H1 (cell line): Measurements from ENCODE around the gene OR10G2. TPM values are rescaled to one million over a fixed set of nuclear protein-coding genes. Genes with fewer than 3 reads are reported as not detected.

Source experiments
- ASH2L ChIP-seq: fragments of 200-600, 300-600 bp; sonication (generic); IDR thresholded peaks from one replicate; pipeline ENCODE4 v1.7.1; 2017; ENCODE audit warnings: low read length
- CTBP2 ChIP-seq: IDR thresholded peaks from 2 replicates; pipeline ENCODE4 v1.7.0; 2011; ENCODE audit warnings: borderline replicate concordance, mild to moderate bottlenecking, moderate library complexity, mixed read lengths, low read length; ENCODE audit not compliant: insufficient read depth, insufficient read length
- HDAC2 ChIP-seq, 2 experiments: fragments of 300-600 bp in 1 of 2; sonication (generic) in 1 of 2; IDR thresholded peaks; 2 replicates each; pipeline ENCODE4 v1.6.1; 2011 to 2012; ENCODE audit warnings: low read depth in 2 of 2, low read length in 2 of 2, mild to moderate bottlenecking in 2 of 2, moderate library complexity in 2 of 2, borderline replicate concordance in 1 of 2, inconsistent platforms in 1 of 2
- SIN3A ChIP-seq, 2 experiments: IDR thresholded peaks in 1 of 2; conservative IDR thresholded peaks in 1 of 2; 2 replicates each; pipeline ENCODE4 v1.6.1; 2011 to 2012; ENCODE audit warnings: low read length in 2 of 2, improper control_type of control experiment in 1 of 2, low read depth in 1 of 2, mild to moderate bottlenecking in 1 of 2
- polyA plus RNA-seq, 7 experiments: library from polyadenylated mRNA; depleted of rRNA in 3 of 7; stranded (reverse) in 5 of 7; unstranded in 2 of 7; fragments of >200 nt in 5 of 7; fragments of 200-250 nt in 2 of 7; gene quantifications; 1 replicate in 5 of 7; 2 replicates in 1 of 7; 4 replicates in 1 of 7; pipeline versions ENCODE4 v1.2.1 to v1.2.3, GENCODE V29; 2011 to 2013; ENCODE audit warnings: missing spikeins in 2 of 7, mixed read lengths in 2 of 7
- total RNA-seq: library from RNA; stranded (reverse); fragmentation: NEBNext Ultra II Directional; extraction: Animal tissue kit (Norgen Biotek cat#: 25700); gene quantifications from 2 replicates; pipeline ENCODE4 v1.2.1, GENCODE V29; 2021

OR10G2 gene
- total and polyA plus RNA-seq, 2 of the 8 experiments (the other 6 are each of a cell fraction or from before 2014, with no cell fraction given), result not detected

DNA sequence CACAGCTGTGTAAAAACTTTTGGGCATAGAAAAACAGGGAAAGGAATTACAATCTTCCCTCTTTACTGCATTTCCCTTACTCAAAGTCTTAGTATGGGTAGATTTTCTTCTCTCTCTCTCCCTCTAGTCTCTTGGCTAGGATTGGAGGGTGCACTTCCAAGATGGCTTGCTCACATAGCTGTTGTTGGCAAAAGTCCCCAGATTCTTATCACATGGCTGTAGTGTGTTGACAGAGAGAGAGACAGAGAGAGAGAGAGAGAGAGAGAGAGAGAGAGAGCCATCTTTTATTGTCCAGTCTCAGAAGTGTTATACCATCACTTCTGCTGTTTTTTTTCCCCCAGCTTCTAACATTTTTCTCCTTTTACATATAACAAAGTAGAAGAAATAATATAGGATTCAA is 12.6 kb upstream of the OR10G2 start (continued):
- TF ChIP-seq HDAC2 (IDR thresholded peaks at IDR 0.05; ENCODE audit: borderline replicate concordance in 1 of 2, low read depth in 2 of 2, low read length in 2 of 2) (no peak), ASH2L (no peak), SIN3A (conservative IDR thresholded peaks at IDR 0.05 in 1 of 2, IDR thresholded peaks at IDR 0.05 in 1 of 2; ENCODE audit: low read depth in 1 of 2, low read length in 2 of 2) (no peak), CTBP2 (no peak)
